GM12875 (cell line): ENCODE measurements around the gene EYS.
"Not testable (repeated sequence)": the region's sequence is repeated elsewhere in the genome, so short reads cannot be mapped to it uniquely, and the experiment has no call there.

Experiments
- H3K4me3 ChIP-seq: one replicate; pipeline ENCODE4 v1.5.1; 2011; ENCODE audit warnings: low read depth, low read length, control low read depth
- CTCF ChIP-seq: IDR thresholded peaks from 2 replicates; pipeline ENCODE4 v1.5.1; 2011; ENCODE audit warnings: low read depth, mild to moderate bottlenecking, control low read depth, inconsistent platforms, low read length, moderate library complexity, borderline replicate concordance; ENCODE audit not compliant: insufficient read depth

The EYS gene

GRCh38 chr6:64476935-64477334, 1230.1 kb downstream of the EYS start:
- no peak for TF ChIP-seq CTCF
- H3K4me3 ChIP-seq, result no peak overlapping the region

- H3K4me3 ChIP-seq, result not testable (repeated sequence)
These were observed 1237.6 kb downstream of the EYS start for GRCh38 chr6:64469405-64469804.

- TF ChIP-seq CTCF, result no peak
These were observed 1239.4 kb downstream of the EYS start for GRCh38 chr6:64467656-64468055.

GRCh38 chr6:64459411-64459944, 1247.5 kb downstream of the EYS start:
- H3K4me3 ChIP-seq, result no peak overlapping the region
- no peak for TF ChIP-seq CTCF

More at GRCh38 chr6:64467656-64468055, 1239.4 kb downstream of the EYS start:
- no peak overlapping the region for H3K4me3 ChIP-seq

- H3K4me3 ChIP-seq, result not testable (repeated sequence)
These were observed 1258.9 kb downstream of the EYS start for GRCh38 chr6:64448101-64448500.

- no peak for TF ChIP-seq CTCF
- no peak overlapping the region for H3K4me3 ChIP-seq
These were observed 1262.0 kb downstream of the EYS start for GRCh38 chr6:64445038-64445437.

- H3K4me3 ChIP-seq, result no peak overlapping the region
- no peak for TF ChIP-seq CTCF
These were observed 1267.8 kb downstream of the EYS start for GRCh38 chr6:64439274-64439673.

GRCh38 chr6:64437996-64438395, 1269.0 kb downstream of the EYS start:
- no peak for TF ChIP-seq CTCF
- no peak overlapping the region for H3K4me3 ChIP-seq
